Right lobe of liver (tissue), 6 donors: Measurements from ENCODE around the gene PAFAH1B2. TPM values are rescaled to one million over a fixed set of nuclear protein-coding genes. Genes with fewer than 3 reads are reported as not detected.

ENCODE experiments used
- ATAC-seq, 4 donors: fragments of 200-7000 bp; cut with Tn5 transposase; one replicate each; pipeline ENCODE4 v1.9.1; 2020; ENCODE audit warnings: mild to moderate bottlenecking in 4 of 4, moderate library complexity in 4 of 4
- DNase-seq, 3 donors: peaks; one replicate each; pipeline ENCODE4 v3.0.0-alpha.2; 2020
- H3K27ac ChIP-seq, 3 donors: fragments of 200-600 bp; one replicate each; pipeline ENCODE4 v1.8.0; 2022
- H3K27me3 ChIP-seq, 2 donors: fragments of 200-600 bp; one replicate each; pipeline ENCODE4 v1.8.0; 2022
- H3K36me3 ChIP-seq, 4 donors: fragments of 200-600 bp; sonication (generic) in 1 of 4; one replicate each; pipeline versions ENCODE4 v1.5.1 to v1.8.0; 2017 to 2022; ENCODE audit warnings: control low read depth in 1 of 4
- H3K4me1 ChIP-seq, 4 donors: fragments of 200-600 bp; sonication (generic) in 1 of 4; one replicate each; pipeline versions ENCODE4 v1.5.1 to v1.8.0; 2017 to 2022; ENCODE audit warnings: control low read depth in 1 of 4
- H3K4me3 ChIP-seq, 3 donors: fragments of 200-600 bp; one replicate each; pipeline ENCODE4 v1.8.0; 2022
- H3K9me3 ChIP-seq, 4 donors: fragments of 200-600 bp; sonication (generic) in 1 of 4; one replicate each; pipeline versions ENCODE4 v1.5.1 to v1.8.0; 2017 to 2022; ENCODE audit warnings: control low read depth in 1 of 4
- CTCF ChIP-seq, 4 donors: fragments of 200-600 bp in 3 of 4; fragments of 450-650 bp in 1 of 4; IDR thresholded peaks; one replicate each; pipeline versions ENCODE4 v1.5.1 to v1.8.0; 2016 to 2022; ENCODE audit warnings: antibody characterized with exemption in 4 of 4, mild to moderate bottlenecking in 2 of 4
- POLR2A ChIP-seq: fragments of 450-650 bp; IDR thresholded peaks from one replicate; pipeline ENCODE4 v1.6.1; 2017; ENCODE audit warnings: antibody characterized with exemption, mild to moderate bottlenecking
- WGBS: methylation state at CpG from one replicate; pipeline ENCODE4 v1.1.6; 2018; ENCODE audit warnings: low coverage, low lambda C conversion rate; ENCODE audit not compliant: insufficient coverage; ENCODE audit errors: missing lambda C conversion rate; 5-methylcytosine and 5-hydroxymethylcytosine counted together
- intact Hi-C, 2 donors: fragments of 100-400 bp; cut with DNase I; formaldehyde crosslinking; loops; one replicate each; pipeline versions ENCODE4 v1.11.2 to v1.14.1; 2022
- long read RNA-seq: library from polyadenylated mRNA; unstranded; transcript quantifications from one replicate; pipeline ENCODE4 v2.0.0, GENCODE V29; 2019
- total RNA-seq, 6 experiments: library from RNA; depleted of rRNA in 2 of 6; stranded (reverse); fragments of >200 nt in 2 of 6; fragmentation: NEBNext Ultra II Directional in 3 of 6; extraction: Animal tissue kit (Norgen Biotek cat#: 25700) in 3 of 6; gene quantifications; one replicate each; pipeline versions ENCODE4 v1.1.0 to v1.2.4, GENCODE V29; 2016 to 2023
- donor health status: DM: no; HTN: yes; CAD: no.
- donor health status: DM: no; HTN: no; CAD: no.
- donor health status: DM: no; HTN: no; CAD: no.
- donor health status: DM: no; HTN: yes; CAD: no.
- donor health status: DM: no; HTN: yes; CAD: no.

Gene PAFAH1B2
- 10 to 100 TPM; 22.2 to 39.1 (median 29.3) TPM for total RNA-seq
- long read RNA-seq, full-length matches to known transcripts = 3 of 10 reads
- long read RNA-seq, partial matches to known transcripts = 0 of 10 reads
- long read RNA-seq, other reads (novel, unspliced or antisense) = 7 of 10 reads

- H3K27me3 ChIP-seq = no peaks in the 10 kb centered on the region
- intact Hi-C loops = no loop called here
- peak within 1 kb of the TSS; percentile 60 to 86 (median 84) for H3K27ac ChIP-seq
- peak; percentile 98 to 100 (median 98) for ATAC-seq
- DNase-seq = peak; percentile 97
- peaks cover 0 to 9% (median 0%) of the 10 kb centered on the region in 4 donors for H3K4me1 ChIP-seq
- peak within 1 kb of the TSS; percentile 93 to 99 (median 97) for H3K4me3 ChIP-seq
- WGBS = 0% methylated on average over 17 of the region's 48 CpGs
- peaks cover 0 to 6% (median 0%) of the 10 kb centered on the region in 4 donors for H3K36me3 ChIP-seq
- H3K9me3 ChIP-seq = no peaks in the 10 kb centered on the region
- no peak for TF ChIP-seq CTCF (IDR thresholded peaks at IDR 0.05)
- peak; percentile 84 for TF ChIP-seq POLR2A
These were observed at the start of gene PAFAH1B2 for GRCh38 chr11:117143871-117144476. Gene PAFAH1B2 (plus strand): TSS chr11:117144287. CDS start chr11:117152448, 8,161 bp downstream.

- DNase-seq = no peak
- no peak for TF ChIP-seq CTCF (IDR thresholded peaks at IDR 0.05)
- no peak for TF ChIP-seq POLR2A
- Histone ChIP-seq H3K4me1 (peaks cover 0 to 60% (median 21%) of the 10 kb centered on the region in 4 donors), H3K9me3 (no peaks in the 10 kb centered on the region), H3K27ac (peak overlapping the region in 2 of 3 donors; percentile 18 to 100), H3K27me3 (no peaks in the 10 kb centered on the region), H3K4me3 (no peak overlapping the region), H3K36me3 (no peaks in the 10 kb centered on the region)
- intact Hi-C loops = no loop called here
- peak in 2 of 4 donors; percentile 5 to 12 for ATAC-seq
- 11% methylated on average over 4 of the region's 4 CpGs for WGBS
These were observed 49.3 kb upstream of the PAFAH1B2 start for GRCh38 chr11:117094776-117095175.

- ATAC-seq = no peak
- no peaks in the 10 kb centered on the region for H3K27me3 ChIP-seq
- peak overlapping the region; percentile 93 to 100 (median 99) for H3K27ac ChIP-seq
- no peaks in the 10 kb centered on the region for H3K36me3 ChIP-seq
- no peaks in the 10 kb centered on the region for H3K9me3 ChIP-seq
- 19% methylated on average over 9 of the region's 9 CpGs for WGBS
- H3K4me1 ChIP-seq = peaks cover 0 to 61% (median 21%) of the 10 kb centered on the region in 4 donors
- intact Hi-C loops = no loop called here
- no peak for DNase-seq
- TF ChIP-seq CTCF (IDR thresholded peaks at IDR 0.05) (no peak), POLR2A (no peak)
- peak overlapping the region in 2 of 3 donors; percentile 72 to 74 for H3K4me3 ChIP-seq
These were observed 48.6 kb upstream of the PAFAH1B2 start for GRCh38 chr11:117095284-117096161.

GRCh38 chr11:117096201-117096991, 47.7 kb upstream of the PAFAH1B2 start:
- DNase-seq = peak; percentile 34 to 75 (median 65)
- Histone ChIP-seq H3K36me3 (no peaks in the 10 kb centered on the region), H3K4me1 (peaks cover 0 to 61% (median 21%) of the 10 kb centered on the region in 4 donors), H3K9me3 (no peaks in the 10 kb centered on the region), H3K4me3 (peak overlapping the region; percentile 62 to 74 (median 72)), H3K27ac (peak overlapping the region; percentile 93 to 100 (median 99)), H3K27me3 (no peaks in the 10 kb centered on the region)
- peak; percentile 29 to 54 (median 42) for ATAC-seq
- TF ChIP-seq CTCF (IDR thresholded peaks at IDR 0.05) = peak in 1 of 4 donors; percentile 23
- TF ChIP-seq POLR2A = no peak
- 12% methylated on average over 6 of the region's 6 CpGs for WGBS
- intact Hi-C loops = no loop called here
